Stimulated activated CD8-positive, alpha-beta memory T cell treated with anti-CD3 and anti-CD28 coated beads, Interleukin-4, amount 100 ng/mL, for 1 hour (primary cell): Measurements from ENCODE around the gene ENGASE.

ENCODE experiments used
- DNase-seq, 2 donors: peaks; one replicate each; pipeline ENCODE4 v3.0.0-alpha.2; 2020; ENCODE audit warnings: low read depth in 2 of 2, low spot score in 1 of 2

The ENGASE gene

DNA sequence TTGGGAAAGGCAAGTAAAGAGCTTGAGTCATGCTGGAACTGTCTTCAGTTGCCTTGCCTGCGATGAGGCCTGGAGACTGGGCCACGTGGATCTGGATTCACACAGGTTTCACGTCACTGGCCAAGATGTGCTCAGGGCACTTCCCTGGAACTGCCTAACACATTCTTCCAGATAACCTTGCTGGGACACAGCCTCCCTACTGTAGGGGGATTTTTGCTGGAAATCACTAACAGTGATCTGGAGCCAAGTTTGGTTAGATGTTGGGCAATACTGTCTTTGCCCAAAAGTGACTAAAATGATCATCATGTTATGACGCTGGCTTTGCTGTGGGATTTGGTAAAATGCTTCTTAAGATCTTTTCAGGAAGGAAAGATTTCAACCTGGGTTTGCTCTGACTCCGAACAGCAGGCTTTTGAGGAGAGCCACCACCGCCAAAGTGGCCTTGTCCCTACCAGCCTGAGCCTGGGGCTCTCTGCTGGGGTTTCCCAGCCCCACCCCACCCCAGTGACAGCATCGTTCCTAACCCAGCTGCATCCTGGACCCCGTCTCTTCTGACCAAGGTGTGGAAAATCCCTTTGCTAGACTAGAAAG is 36.0 kb upstream of the ENGASE start:
- no peak for DNase-seq

DNA sequence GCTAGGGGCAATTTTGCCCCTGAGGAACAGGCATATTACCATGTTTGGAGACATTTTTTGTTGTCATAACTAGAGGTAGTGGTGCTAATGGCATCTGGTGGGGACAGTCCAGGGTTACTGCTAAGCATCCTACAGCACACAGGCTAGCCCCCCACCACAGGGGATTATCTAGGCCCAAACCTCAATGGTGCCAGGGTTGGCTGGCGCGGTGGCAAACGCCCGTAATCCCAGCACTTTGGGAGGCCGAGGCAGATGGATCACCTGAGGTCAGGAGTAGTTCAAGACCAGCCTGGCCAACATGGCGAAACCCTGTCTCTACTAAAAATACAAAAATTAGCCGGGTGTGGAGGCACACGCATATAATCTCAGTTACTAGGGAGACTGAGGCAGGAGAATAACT is 35.5 kb upstream of the ENGASE start:
- DNase-seq = no peak

DNA sequence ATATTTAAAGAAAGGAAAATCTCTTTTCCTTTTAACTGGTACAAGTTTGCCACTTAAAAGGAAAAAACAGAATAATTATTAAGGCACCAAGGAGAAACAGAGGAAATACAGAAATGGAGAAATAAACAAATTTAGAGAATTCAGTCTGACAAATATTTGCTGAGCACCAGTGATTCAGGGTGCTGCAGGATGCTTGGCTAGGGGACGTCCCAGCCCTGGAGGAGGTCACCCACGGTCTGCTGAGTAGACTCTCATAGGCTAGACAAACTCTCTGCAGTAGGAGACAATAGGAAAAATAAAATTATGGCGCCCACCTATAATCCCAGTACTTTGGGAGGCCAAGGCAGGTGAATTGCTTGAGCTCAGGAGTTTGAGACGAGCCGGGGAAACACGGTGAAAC is 34.7 kb upstream of the ENGASE start:
- no peak for DNase-seq

DNA sequence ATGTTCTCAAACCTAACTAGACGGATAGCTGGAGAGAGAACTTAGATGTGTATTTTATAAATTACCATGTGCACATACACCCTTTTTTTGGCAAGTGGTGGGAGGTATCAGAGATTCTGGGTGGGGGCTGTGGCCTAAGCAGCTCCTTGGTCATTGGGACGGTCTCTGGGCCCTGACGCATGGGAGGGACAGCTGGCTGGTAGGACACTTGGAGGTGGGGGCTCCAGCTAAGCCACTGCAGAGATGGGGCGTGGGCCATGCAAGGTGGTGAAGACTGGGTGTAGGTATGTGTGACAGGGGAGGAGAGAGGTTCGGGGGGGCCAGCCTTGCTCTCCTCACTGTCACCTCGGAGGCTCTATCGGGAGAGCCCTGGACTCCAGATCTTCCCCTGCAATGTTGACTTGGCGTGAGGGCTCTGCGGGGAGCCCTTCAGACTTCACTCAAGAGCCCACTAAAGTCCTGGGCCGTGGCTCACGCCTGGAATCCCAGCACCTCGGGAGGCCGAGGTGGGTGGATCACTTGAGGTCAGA is 33.5 kb upstream of the ENGASE start:
- DNase-seq = no peak

DNA sequence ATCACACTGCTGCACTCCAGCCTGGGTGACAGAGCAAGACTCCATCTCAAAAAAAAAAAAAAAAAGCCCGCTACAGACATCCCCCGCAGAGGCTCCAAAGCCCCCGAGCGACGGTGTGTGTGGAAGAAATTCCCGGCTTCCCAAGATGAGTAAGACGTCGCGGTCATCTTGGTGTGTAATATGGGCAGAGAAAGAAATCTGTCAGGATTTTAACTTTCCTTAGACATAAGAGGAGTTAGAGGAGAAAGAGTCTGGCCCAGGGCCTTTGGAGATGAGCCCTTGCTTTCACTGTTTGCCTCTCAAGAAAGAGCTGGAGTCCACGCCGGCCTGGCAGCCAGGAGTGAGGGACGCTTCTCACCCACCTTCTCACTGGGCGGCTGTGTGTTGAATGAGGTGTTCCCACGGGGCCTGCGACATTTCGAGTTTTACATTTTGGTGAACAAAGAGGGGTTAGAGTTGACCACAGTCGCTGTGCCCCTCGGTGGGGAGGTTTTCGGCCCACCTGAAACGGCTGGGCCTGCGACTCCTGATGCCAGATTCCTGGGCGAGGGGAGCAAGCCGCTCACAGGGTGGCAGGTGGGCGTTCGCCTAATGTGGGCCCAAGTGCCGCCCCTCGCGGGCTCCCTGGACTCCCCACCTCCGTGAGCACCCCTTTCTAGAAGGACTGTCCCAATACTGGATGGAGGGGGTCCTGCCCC is 32.8 kb upstream of the ENGASE start:
- no peak for DNase-seq

DNA sequence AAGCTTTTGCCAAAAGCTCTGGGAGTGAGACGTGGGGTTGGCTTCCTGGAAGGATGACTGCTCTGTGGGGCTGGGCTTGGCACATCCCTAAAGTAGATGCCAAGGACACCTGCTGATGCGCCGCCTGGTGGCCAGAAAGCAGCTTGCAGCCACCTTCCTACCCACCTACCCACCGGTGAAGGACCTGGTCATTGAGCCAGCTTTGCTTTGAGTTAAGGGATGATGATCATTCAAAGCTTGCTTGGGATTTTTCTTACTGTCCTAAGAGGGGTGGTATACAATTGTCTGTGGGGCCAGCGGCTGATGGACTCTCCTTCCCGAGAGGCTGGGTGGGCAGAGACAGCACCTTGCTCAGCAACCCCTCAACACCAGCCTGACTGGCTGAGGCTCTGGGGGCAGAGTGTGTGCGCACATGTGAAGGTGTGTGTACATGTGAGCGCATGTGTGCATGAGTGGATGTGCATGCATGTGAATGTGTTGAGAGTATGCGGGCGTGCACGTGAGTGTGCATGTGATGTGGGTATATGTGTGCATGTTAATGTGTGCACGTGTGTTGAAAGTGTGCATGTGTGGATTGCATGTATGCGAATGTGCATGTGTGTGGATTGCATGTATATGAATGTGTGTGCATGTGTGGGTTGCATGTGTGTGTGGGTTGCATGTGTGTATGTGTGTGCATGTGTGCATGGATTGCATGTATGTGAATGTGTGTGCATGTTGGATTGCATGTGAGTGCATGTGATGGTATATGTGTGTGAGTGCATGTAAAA is 32.0 kb upstream of the ENGASE start:
- peak; percentile 39 to 53 for DNase-seq

DNA sequence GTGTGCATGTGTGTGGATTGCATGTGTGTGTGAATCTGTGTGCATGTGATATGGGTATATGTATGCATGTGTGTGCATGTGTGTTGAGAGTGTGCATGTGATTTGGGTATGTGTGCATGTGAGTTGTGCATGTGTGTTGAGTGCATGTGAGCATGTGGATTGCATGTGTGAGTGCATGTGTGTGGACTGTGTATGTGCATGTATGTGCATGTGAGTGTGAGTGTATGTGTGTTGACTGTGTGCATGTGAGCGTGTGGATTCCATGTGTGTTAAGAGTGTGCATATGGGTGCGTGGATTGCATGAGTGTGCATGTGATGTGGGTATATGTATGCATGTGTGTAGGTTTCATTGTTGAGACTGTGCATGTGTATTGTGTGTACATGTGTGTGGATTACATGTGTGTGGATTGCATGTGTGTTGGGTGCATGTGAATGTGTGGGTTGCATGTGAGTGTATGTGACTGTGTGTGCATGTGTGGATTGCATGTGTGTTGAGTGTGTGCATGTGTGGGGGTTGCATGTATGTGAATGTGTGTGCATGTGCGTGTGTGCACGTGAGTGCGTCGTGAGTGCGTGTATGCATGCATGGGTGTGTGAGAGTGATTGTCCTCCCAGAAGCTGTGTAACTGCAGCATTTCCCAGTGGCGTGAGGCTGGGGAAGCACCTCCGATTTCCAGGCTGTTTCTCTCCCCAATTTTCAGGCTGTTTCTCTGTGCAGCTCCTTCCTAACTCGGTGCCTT is 31.3 kb upstream of the ENGASE start:
- DNase-seq = no peak

DNA sequence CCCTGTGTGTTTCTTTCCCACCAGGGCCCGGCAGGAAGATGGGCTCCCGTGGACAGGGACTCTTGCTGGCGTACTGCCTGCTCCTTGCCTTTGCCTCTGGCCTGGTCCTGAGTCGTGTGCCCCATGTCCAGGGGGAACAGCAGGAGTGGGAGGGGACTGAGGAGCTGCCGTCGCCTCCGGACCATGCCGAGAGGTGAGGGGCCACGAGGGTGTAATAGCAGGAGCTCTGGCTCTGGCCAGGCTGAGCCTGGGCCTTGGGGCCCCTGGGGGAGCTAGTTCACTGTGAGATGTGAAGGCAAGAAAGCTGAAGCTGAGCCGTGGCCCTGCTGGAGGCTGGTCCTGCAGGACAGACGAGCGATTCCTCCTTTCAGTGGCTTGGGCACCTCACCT is 30.7 kb upstream of the ENGASE start:
- no peak for DNase-seq

DNA sequence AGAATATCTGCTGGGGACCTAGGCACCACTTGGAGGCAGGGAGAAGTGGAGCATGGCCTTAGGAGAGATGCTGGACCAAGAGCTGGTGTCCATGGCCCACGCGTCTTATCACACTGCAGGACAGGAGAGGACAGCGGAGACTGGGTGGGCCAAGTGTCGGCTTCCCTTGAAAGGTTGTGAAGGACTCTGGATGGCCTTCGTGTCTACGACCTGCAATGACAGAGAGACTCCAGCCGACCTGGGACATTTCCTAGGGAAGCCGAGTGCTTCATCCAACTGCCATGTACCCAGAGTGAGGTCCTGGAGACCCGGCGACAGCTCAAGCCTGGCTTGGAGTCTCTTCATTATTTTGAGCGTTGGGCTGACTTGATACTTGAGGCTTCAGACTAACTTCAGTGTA is 30.2 kb upstream of the ENGASE start:
- no peak for DNase-seq

DNA sequence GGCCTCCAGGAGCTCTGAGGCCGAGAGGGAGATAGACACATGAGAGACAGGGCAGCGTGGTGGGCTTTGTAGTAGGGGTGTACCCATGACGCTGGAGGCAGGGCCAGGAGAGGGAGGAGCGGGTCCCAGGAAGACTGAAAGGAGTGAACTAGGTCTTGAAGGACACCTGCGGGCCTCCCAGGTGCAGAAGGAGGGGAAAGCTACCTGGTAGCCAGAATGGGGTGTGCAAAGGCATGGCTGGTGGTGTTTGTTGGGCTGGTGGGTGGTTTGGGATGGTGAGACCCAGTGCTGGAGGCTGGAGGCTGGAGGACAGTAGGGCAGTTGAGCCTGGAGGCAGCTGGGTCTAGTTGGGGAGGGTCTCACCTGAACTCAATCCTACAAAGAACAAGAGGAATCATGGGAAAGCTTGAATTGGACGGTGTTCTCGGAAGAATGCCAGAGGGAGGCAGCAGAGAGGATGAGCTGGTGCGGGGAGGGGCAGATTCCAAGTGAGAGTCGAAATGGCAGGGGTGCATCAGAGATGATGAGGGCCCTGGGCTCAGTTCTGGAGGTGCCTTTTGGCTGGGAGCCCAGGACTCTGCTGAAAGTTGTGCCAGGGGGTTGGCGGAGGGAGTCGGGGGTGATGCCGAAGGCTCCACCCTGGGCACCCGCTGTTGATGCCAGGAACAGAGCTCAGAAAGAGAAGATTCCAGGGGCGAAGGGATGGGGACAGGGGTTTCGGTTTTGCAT is 29.5 kb upstream of the ENGASE start:
- no peak for DNase-seq

DNA sequence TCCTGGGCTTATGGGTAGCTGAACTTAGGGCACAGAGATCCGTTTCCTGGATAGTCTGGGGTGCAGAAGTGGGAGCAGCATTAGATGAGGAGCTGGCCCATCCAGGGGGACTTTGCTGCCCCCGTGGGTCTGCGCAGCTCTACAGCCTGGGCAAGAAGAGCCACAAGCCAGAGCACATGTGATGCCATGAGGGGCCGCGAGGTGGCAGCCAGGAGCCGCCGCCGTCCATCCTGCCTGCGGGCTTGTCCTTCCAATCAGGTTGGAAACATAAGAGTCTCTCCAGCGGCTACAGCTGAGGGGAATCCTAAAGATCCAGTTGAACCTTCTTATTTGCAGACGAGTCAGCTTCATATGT is 28.8 kb upstream of the ENGASE start:
- peak in 1 of 2 donors; percentile 31 for DNase-seq

DNA sequence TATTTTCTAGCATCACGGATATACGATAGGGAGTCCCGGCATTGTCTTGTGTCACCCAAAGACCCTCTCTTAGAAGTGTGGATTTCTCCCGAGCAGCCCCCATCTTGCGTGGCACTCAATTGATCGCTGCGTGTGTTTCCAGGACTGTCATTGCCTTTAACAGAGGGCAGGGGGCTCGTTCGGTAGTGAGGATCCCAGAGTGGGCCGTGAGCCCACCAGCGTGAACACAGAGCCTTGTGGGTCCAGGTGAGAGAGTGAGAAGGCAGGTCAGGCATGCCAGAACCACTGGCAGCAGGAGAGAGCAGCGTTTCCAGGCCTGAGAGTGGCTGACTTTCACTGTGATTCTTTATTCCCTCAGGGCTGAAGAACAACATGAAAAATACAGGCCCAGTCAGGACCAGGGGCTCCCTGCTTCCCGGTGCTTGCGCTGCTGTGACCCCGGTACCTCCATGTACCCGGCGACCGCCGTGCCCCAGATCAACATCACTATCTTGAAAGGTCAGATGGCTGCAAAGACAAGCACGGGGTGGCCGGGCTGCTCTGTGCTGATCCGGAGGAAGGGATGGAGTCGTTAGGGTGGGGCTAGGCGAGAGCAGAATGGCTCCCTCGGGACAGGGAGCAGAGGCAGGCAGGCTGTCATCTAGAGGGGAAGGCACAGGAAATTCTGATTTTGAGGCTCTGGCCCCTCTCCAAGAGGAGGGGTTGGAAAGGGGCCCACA is 28.3 kb upstream of the ENGASE start:
- no peak for DNase-seq

DNA sequence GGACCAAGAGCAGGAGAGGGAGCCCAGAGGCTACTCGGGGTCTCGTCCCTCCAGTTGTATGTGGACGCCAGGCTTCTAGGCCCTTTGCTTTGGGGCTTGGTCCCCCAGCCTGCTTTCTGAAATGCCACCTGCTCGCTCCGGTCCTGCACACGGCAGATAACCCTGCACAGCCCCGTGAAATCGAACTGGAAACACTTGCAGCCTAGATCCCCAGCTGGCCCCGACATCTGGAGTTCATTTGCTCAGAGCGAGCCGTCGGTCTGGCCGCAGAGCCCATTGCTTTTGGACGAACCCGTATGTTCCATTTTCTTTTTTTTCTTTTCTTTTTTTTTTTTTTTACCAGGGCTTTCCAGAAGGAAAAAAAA is 27.7 kb upstream of the ENGASE start:
- DNase-seq = no peak

DNA sequence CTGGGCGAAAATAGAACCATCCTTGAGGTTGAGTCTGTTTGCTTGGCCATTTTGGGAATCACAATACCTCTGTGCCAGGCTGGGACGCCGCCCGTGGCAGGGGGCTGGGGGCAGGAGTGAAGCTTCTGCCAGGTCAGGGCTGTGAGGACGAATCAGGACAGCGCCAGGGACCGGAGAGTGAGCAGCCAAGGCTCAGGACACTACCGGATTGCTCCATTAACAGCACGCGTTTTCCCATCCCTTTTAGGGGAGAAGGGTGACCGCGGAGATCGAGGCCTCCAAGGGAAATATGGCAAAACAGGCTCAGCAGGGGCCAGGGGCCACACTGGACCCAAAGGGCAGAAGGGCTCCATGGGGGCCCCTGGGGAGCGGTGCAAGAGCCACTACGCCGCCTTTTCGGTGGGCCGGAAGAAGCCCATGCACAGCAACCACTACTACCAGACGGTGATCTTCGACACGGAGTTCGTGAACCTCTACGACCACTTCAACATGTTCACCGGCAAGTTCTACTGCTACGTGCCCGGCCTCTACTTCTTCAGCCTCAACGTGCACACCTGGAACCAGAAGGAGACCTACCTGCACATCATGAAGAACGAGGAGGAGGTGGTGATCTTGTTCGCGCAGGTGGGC is 27.2 kb upstream of the ENGASE start:
- DNase-seq = no peak

DNA sequence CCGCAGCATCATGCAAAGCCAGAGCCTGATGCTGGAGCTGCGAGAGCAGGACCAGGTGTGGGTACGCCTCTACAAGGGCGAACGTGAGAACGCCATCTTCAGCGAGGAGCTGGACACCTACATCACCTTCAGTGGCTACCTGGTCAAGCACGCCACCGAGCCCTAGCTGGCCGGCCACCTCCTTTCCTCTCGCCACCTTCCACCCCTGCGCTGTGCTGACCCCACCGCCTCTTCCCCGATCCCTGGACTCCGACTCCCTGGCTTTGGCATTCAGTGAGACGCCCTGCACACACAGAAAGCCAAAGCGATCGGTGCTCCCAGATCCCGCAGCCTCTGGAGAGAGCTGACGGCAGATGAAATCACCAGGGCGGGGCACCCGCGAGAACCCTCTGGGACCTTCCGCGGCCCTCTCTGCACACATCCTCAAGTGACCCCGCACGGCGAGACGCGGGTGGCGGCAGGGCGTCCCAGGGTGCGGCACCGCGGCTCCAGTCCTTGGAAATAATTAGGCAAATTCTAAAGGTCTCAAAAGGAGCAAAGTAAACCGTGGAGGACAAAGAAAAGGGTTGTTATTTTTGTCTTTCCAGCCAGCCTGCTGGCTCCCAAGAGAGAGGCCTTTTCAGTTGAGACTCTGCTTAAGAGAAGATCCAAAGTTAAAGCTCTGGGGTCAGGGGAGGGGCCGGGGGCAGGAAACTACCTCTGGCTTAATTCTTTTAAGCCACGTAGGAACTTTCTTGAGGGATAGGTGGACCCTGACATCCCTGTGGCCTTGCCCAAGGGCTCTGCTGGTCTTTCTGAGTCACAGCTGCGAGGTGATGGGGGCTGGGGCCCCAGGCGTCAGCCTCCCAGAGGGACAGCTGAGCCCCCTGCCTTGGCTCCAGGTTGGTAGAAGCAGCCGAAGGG is 26.4 kb upstream of the ENGASE start:
- DNase-seq = no peak

DNA sequence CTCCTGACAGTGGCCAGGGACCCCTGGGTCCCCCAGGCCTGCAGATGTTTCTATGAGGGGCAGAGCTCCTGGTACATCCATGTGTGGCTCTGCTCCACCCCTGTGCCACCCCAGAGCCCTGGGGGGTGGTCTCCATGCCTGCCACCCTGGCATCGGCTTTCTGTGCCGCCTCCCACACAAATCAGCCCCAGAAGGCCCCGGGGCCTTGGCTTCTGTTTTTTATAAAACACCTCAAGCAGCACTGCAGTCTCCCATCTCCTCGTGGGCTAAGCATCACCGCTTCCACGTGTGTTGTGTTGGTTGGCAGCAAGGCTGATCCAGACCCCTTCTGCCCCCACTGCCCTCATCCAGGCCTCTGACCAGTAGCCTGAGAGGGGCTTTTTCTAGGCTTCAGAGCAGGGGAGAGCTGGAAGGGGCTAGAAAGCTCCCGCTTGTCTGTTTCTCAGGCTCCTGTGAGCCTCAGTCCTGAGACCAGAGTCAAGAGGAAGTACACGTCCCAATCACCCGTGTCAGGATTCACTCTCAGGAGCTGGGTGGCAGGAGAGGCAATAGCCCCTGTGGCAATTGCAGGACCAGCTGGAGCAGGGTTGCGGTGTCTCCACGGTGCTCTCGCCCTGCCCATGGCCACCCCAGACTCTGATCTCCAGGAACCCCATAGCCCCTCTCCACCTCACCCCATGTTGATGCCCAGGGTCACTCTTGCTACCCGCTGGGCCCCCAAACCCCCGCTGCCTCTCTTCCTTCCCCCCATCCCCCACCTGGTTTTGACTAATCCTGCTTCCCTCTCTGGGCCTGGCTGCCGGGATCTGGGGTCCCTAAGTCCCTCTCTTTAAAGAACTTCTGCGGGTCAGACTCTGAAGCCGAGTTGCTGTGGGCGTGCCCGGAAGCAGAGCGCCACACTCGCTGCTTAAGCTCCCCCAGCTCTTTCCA is 25.5 kb upstream of the ENGASE start:
- DNase-seq = no peak

DNA sequence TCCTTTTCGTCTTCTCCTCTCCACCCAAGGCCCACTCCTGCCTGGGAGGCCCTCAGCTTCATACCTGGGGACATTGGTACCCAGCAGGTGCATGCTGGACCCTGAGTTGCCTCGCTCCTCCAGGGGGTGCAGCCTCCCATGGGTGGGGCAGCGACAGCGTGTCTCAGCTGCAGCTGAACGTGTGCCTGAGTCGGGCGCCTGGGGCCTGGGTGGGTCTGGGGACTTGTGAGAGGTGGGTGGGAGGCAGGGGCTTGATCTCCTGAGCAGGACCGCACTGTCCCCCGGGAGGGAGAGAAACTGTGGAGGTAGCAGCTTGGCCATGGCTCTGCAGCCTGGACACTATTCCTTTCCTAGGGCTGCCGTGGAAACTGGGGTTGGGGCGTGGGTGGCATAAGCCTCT is 24.8 kb upstream of the ENGASE start:
- no peak for DNase-seq

DNA sequence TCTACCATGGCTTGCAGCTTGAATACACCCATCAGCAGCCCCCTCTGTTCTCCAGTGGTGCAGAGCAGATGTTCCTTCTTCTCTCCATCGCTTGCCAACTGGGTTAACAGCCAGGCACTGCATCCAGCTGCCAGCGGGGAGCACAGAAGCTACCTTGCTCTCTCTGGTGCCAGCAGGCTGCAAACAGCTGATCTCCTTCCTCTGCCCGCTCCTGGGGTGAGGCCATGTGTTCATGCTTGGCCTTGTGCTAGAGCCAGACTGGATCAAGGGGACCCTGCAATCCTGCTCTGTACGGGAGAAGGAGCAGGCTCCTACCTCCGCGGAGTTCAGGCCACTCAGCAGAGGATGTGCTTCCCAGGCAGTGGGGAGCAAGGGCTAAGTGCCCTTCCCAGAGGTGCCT is 24.1 kb upstream of the ENGASE start:
- no peak for DNase-seq
